ENCODE measurements around the gene ZBTB22. TPM values are rescaled to one million over a fixed set of nuclear protein-coding genes. Genes with fewer than 3 reads are reported as not detected.

Gene ZBTB22
- total RNA-seq, 1 donor from 2014 or later, result 27.3 TPM

GRCh38 chr6:33304216-33304615, 13.3 kb downstream of the ZBTB22 start:
- Mint-ChIP-seq H3K4me1 (ENCODE audit: low read depth) (peaks cover 9% of the 10 kb centered on the region), H3K27ac (no peak overlapping the region), H3K4me3 (ENCODE audit: low read depth) (no peak overlapping the region), H3K9me3 (ENCODE audit: low read depth) (no peaks in the 10 kb centered on the region), H3K27me3 (no peaks in the 10 kb centered on the region), H3K36me3 (ENCODE audit: insufficient read depth) (peaks cover 2% of the 10 kb centered on the region)
- no peak for DNase-seq (ENCODE audit: low spot score, unreplicated experiment)
- TF ChIP-seq CTCF (IDR thresholded peaks at IDR 0.05; ENCODE audit: unreplicated experiment), result no peak

DNA sequence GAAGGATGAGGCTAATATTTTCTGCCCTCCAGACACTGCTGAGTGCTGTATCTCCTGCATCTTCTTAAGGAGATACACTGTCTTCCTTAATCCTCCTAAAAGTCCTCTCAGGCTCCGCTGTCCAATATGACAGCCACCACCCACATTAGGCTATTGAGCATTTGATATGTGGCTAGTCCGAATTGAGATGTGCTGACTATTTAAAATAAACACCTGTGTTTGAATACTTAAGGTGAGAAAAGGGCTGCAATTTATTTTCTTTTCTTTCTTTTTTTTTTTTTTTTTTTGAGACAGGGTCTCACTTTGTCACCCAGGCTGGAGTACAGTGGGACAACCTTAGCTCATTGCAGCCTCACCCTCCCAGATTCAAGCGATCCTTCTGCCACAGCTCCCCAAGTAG, 15.7 kb downstream of the ZBTB22 start:
- Mint-ChIP-seq H3K27ac (no peak overlapping the region), H3K9me3 (ENCODE audit: low read depth) (no peaks in the 10 kb centered on the region), H3K4me3 (ENCODE audit: low read depth) (no peak overlapping the region), H3K36me3 (ENCODE audit: insufficient read depth) (peaks cover 1% of the 10 kb centered on the region), H3K27me3 (no peaks in the 10 kb centered on the region), H3K4me1 (ENCODE audit: low read depth) (peaks cover 16% of the 10 kb centered on the region)
- DNase-seq (ENCODE audit: low spot score, unreplicated experiment), result no peak
- TF ChIP-seq CTCF (IDR thresholded peaks at IDR 0.05; ENCODE audit: unreplicated experiment), result no peak

- peak; percentile 76 for DNase-seq (ENCODE audit: low spot score, unreplicated experiment)
- H3K27me3 Mint-ChIP-seq, result no peaks in the 10 kb centered on the region
- peak overlapping the region; percentile 97 for H3K27ac Mint-ChIP-seq
- H3K4me3 Mint-ChIP-seq (ENCODE audit: low read depth), result peak overlapping the region; percentile 100
- H3K4me1 Mint-ChIP-seq (ENCODE audit: low read depth), result peaks cover 16% of the 10 kb centered on the region
- TF ChIP-seq CTCF (IDR thresholded peaks at IDR 0.05; ENCODE audit: unreplicated experiment), result peak; percentile 81
- H3K9me3 Mint-ChIP-seq (ENCODE audit: low read depth), result no peaks in the 10 kb centered on the region
- H3K36me3 Mint-ChIP-seq (ENCODE audit: insufficient read depth), result peaks cover 4% of the 10 kb centered on the region
These were observed 18.2 kb downstream of the ZBTB22 start for GRCh38 chr6:33299237-33299944.

- no peaks in the 10 kb centered on the region for H3K27me3 Mint-ChIP-seq
- H3K9me3 Mint-ChIP-seq (ENCODE audit: low read depth), result no peaks in the 10 kb centered on the region
- no peak for DNase-seq (ENCODE audit: low spot score, unreplicated experiment)
- H3K4me1 Mint-ChIP-seq (ENCODE audit: low read depth), result peaks cover 16% of the 10 kb centered on the region
- peak within 1 kb of the TSS; percentile 98 for H3K27ac Mint-ChIP-seq
- H3K36me3 Mint-ChIP-seq (ENCODE audit: insufficient read depth), result peaks cover 7% of the 10 kb centered on the region
- peak within 1 kb of the TSS; percentile 100 for H3K4me3 Mint-ChIP-seq (ENCODE audit: low read depth)
- TF ChIP-seq CTCF (IDR thresholded peaks at IDR 0.05; ENCODE audit: unreplicated experiment), result no peak
These were observed 18.7 kb downstream of the ZBTB22 start, which contains the start of gene RGL2 for GRCh38 chr6:33298773-33299236. TSS of gene RGL2 (minus strand) at chr6:33298942. CDS start at chr6:33298610, 332 bp downstream.

- TF ChIP-seq CTCF (IDR thresholded peaks at IDR 0.05; ENCODE audit: unreplicated experiment), result peak; percentile 26
- Mint-ChIP-seq H3K4me3 (ENCODE audit: low read depth) (peak overlapping the region; percentile 100), H3K4me1 (ENCODE audit: low read depth) (peaks cover 16% of the 10 kb centered on the region), H3K27me3 (no peaks in the 10 kb centered on the region), H3K9me3 (ENCODE audit: low read depth) (no peaks in the 10 kb centered on the region), H3K27ac (peak overlapping the region; percentile 98), H3K36me3 (ENCODE audit: insufficient read depth) (peaks cover 6% of the 10 kb centered on the region)
- DNase-seq (ENCODE audit: low spot score, unreplicated experiment), result no peak
These were observed 19.4 kb downstream of the ZBTB22 start for GRCh38 chr6:33297956-33298772.

Measured in progenitor cell of endocrine pancreas (in vitro differentiated cells).